HG03060 (cell line): ENCODE measurements around the gene PIGW.

Experiments used
- ATAC-seq: cut with Tn5 transposase; IDR thresholded peaks from one replicate; pipeline ENCODE4 v1.9.1; 2021; ENCODE audit warnings: low read depth, moderate number of reproducible peaks; ENCODE audit not compliant: unreplicated experiment

The PIGW gene

GRCh38 chr17:36544307-36545076 is 9.7 kb downstream of the PIGW start, which contains the start of gene GGNBP2:
GGNBP2 (plus strand) TSS chr17:36544919; CDS start chr17:36545725, 806 bp downstream.
- ATAC-seq, result peak; percentile 30

- peak; percentile 18 for ATAC-seq
These were observed 10.3 kb downstream of the PIGW start for GRCh38 chr17:36545077-36545464.

DNA sequence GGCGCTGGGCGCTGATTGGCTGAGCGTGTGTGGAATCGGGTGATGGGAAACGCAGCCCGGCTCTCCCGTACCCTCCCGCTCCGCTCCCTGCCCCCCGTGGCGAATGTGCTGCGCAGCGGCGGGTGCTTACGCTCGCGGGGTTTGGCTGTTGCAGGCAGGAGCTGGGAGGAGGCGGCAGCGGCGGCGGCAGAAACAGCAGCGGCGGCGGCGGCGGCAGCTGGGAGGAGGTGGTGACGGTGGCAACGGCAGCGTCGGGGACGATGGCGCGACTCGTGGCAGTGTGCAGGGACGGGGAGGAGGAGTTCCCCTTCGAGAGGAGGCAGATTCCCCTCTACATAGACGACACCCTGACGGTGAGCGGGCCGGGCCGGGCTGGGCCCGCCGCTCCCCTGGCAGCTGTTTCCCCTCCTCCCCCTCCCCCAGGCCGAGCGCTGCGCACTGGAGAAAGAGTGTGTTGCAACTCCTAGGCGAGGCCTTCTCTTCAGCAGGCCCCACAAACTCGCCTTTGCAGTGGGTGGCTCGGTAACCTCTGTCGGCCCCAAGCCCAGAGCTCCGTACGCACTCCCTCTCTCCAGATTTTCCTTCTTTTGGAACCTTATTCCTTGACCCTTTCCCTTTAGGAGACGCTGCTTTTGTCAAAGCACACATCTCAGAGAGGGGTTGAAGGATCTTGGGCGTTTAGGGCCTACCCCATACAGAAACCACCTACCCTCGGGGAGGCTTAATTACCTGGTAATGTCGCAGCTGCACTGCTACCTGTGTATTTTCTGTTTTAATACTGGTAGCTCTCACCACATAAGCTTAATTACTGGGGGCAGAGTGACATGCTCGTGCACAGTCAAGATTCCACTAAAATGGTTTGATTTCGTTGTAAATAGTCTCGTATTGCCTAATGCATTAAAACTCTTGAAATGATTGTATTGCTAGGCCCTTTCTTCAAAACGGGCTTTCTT is 11.0 kb downstream of the PIGW start:
- ATAC-seq, result peak; percentile 46

- no peak for ATAC-seq
These were observed 11.8 kb downstream of the PIGW start for GRCh38 chr17:36546418-36547093.

DNA sequence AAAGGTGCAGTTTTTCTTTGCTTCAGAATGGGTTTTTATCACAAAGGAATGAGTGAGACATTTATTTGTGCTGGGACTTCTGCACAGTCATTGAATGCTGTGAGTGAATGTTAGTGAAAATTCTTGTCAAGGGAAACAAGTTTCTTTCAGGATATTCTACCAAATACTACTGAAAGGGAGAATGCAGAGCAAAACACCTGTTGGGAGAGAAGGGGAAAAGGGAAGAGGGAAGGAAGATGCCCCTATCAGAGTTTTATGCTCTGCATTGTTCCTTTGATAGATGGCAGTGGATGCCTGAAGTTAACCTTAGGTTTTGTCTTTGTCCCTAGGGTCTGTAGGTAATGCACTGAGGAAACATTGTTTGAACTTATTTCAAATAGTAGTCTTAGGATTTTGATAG is 13.0 kb downstream of the PIGW start:
- ATAC-seq, result no peak

DNA sequence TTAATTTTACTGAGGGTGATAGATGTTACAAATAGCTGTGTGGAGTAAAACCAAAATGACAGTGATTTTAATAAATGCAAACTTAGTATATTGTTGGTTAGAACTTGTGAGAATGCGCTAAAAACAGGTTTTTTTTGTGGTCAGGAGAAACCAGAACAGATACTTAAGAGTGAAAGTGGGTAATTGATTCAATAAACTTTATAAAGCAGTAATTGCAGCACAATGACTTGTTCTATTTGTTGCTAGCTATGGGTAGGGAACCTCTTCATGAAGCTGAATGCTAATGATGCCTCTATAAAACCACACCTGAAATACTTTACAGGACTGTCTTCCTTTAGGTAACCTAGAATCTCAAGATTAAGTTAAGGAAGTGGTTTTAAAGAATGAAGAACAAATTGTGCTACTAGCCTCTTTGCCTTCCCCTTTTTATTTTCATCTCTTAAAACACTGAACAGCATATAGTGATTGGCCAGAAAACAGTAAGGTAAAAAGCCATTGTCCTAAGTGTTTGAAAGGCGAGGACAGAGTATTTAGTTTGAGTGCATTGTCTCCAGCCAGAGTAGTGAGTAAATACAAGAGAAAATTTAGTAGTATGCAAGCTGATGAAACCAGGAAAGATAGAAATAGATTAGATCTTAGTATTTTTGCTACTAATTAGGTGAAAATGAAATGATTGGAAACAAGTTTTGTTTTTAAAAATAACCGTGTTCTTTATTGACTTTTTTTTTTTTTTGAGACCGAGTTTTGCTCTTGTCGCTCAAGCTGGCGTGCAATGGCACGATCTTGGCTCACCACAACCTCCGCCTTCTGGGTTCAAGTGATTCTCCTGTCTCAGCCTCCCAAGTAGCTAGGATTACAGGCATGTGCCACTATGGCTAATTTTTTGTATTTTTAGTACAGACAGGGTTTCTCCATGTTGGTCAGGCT is 16.0 kb downstream of the PIGW start:
- ATAC-seq, result no peak

DNA sequence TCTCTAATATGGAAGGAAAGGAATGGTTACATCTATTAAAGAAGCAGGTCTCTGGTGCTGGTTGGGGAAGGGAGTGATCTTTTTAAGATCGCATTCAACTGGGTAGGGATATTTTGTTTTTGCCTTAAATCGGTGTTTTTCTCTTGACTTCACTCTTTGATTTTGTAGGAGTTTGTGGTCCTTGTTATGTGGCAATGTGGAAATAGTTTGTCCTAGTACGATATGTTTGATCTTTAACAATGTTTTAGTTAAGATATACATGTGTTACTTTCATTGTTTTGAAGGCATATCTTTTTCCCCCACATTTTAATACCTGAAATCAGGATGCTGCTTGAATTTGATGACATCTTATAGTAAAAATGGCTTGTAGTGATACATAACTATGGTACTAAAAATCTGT is 18.7 kb downstream of the PIGW start:
- ATAC-seq, result no peak

DNA sequence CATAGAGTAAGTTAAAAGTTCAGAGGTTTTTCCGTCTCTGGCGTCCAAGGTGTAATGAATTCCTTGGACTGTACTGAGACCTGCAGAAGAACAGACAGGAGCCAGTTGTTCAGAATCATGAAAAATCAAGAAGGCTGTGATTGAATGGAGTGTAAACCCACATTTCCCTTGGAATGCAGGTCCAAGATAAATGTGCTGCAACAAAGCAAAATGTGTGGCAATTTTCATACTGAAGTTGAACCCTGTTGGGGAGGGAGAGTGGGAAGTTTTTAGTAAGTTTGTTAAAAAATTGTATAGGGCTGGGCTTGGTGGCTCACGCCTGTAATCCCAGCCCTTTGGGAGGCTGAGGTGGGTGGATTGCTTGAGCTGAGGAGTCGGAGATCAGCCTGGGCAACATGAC is 31.3 kb downstream of the PIGW start:
- no peak for ATAC-seq

DNA sequence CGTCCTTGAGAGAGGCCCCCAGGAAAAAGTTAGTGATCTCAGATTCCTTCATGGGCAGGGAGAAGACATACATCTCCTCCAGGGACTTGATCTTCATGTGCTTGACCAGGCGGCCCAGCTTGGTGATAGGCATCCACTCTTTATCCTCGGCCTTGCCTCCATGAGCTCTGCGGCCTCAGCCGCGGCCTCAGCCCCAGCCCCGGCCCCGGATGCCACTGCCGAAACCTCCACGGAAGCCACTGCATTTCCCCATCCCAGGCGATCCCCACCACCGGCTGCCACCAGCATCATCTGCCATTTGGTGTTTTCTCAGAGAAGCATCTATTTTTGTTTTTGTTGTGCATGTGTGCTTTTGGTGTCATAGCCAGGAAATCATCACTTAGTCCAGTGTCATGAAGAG is 40.2 kb downstream of the PIGW start:
- ATAC-seq, result no peak

- ATAC-seq, result no peak
These were observed 42.0 kb downstream of the PIGW start for GRCh38 chr17:36576793-36577192.

DNA sequence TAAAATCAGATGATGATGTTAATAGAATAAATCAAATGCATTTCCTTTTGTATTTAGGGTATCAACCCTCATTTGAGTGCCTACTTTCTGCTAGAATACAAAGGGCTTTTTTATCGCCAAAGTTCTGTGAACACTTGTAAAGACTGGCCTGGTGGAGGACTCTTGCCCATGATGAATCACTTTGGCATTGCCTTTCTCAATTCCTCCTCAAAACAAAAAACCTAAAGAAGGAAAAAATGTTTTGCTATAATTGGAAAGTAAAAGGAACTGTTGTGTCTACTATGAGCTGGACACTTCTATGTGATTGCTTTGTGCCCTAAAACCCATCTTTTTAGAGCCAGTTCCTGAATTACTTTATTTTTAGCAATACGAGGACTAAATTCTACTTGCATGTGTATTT is 43.9 kb downstream of the PIGW start:
- no peak for ATAC-seq

GRCh38 chr17:36583787-36584186 is 49.0 kb downstream of the PIGW start:
- ATAC-seq, result no peak

DNA sequence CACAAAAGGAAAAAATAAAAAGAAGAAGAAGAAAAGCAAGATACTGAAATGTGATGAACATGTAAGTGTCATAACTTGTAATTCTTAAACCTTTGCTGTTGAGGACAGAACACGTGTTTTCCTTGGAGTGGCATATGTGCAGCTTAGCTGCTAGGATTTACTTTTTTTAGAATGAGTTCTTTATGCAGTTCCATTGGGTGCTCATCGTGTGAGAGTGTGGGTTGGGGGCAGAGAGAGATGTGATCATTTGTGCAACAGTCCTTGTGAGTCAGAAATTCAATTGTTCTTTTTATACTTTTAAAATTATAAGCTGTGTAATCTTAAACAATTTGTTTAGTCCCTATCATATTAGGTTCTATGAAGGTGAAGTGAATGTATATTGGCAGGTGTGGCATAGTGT is 51.4 kb downstream of the PIGW start:
- no peak for ATAC-seq
